GM19099 (cell line): ENCODE data around the gene ACOT7.

Experiments
- POLR2A ChIP-seq: IDR thresholded peaks from 3 replicates; pipeline ENCODE4 v1.6.1; 2011; ENCODE audit warnings: low read depth; ENCODE audit not compliant: insufficient read length; ENCODE audit errors: extremely low read depth

Gene ACOT7

DNA sequence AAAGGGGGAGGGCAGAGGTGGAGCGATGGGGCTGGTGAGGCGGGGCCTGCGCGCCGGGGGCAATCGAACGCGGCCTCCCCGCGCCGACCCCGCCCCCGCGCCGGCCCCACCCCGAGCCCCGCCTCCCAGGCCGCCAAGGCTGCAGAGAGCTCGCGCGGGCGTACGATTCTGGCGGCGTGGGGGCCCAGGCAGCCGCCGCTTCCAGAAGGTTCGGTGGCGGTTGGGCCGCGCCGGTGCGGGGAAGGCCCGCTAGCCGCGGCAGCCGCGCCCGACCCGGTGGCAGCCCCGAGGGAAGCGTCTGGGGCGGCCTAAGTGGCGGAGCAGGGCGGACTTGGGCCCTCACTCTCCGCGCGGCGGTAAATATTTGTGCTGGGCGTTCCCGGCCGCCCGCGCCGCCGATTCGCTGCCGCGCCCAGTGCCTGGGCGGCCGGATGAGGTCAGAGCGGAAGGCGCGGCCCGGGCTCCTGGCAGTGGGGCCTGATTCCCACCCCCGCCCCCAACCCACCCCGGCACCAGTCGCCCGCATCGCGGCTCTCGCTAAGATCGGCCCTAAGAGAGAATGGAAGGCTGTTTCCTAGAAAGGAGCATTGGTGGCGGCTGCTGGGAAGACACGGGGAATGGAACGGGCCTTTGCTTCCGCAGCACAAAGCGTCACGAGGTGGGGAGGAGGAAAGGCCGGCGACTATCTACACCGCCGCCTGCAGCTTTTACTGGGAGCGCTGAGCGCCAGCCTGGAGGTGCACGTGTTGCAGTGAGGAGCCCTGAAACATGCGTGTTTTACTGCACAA, at the start of gene ACOT7:
Gene ACOT7 (minus strand): TSS at position 368 of the 788 bp plus-strand sequence. CDS start 368 bp downstream, outside the sequence.
- TF ChIP-seq POLR2A = peak; percentile 59

DNA sequence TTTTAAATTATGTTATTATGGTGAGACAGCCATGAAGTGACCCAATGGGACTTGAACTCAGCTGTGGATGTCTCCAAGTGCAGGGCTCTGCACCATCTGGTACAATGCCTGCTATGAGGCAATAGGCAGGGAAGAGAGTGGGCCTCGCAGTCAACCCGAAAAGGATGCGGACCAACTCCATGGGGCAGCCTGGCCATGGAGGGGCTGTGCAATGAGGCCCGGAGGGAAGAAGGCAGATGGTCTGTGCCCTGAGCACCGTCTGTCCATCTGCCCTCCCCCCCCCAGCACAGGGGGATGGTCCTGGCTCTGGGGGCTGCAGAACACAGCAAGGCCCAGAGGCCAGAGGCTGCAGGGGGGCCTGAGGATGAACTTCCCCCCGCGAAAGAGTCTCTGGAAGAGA, 48.0 kb upstream of the ACOT7 start:
- no peak for TF ChIP-seq POLR2A

GRCh38 chr1:6440198-6441126, 46.9 kb upstream of the ACOT7 start:
- TF ChIP-seq POLR2A = no peak

DNA sequence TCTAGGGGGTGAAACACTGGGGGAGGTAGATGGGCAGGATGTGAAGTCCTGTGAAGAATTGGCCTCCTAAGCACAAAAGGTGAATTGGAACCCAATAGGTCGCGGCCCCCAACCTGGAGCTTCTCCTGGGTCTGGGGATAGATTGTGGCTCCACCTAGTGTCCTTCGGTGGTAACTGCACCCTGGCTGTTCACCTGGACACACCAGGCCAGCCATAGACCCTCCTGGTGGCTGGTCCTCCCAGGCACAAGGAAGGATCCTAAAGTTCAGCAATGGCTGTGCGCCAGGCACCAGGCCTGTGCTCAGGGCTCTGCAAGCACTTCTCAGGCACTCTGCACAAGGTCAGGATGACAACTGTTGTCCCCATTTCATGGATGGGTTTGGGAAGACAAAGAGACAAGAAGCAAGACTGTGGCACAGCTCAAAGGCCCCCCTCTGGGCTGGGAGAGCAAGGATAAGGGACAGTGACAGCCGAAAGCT, 44.5 kb upstream of the ACOT7 start:
- TF ChIP-seq POLR2A = no peak

GRCh38 chr1:6435547-6435946, 42.0 kb upstream of the ACOT7 start:
- no peak for TF ChIP-seq POLR2A

DNA sequence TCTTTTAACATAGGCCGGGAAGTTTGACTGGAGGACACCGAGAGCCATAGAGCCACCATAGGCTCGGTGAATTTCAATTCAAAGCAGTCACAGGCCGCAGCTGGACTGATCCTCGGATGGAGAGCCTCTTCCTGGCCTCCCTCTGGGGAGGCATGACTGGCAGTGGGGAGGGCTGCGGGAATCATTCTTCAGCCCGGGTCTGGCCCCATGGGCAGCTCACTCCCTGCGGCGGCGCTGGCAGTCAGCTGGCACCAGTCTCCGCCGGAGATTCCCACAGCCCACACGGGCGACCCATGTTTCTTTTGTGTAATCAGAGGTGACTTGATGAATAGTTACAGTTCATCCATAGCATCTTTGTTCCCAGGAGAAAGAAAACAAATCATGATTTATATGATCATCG, 41.6 kb upstream of the ACOT7 start:
- TF ChIP-seq POLR2A = no peak

DNA sequence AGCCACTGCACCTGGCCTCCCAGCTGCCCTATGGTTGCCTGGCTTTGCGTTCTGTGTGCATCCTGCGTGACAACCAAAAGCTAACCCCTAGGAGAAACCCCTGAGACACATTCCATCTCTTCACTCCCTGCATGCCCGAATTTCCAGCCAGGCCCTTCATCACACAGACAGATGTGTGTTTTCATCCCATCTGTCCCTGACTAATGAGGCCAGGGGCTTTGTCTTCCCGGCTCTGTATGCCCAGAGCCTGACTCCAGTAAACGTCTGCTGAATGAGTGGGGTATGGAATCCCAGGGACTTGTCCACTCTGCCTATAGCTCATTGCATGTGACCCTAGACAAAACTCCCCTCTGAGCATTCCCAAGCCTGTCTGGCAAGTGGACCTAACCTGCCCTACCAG, 40.6 kb upstream of the ACOT7 start:
- TF ChIP-seq POLR2A = no peak

DNA sequence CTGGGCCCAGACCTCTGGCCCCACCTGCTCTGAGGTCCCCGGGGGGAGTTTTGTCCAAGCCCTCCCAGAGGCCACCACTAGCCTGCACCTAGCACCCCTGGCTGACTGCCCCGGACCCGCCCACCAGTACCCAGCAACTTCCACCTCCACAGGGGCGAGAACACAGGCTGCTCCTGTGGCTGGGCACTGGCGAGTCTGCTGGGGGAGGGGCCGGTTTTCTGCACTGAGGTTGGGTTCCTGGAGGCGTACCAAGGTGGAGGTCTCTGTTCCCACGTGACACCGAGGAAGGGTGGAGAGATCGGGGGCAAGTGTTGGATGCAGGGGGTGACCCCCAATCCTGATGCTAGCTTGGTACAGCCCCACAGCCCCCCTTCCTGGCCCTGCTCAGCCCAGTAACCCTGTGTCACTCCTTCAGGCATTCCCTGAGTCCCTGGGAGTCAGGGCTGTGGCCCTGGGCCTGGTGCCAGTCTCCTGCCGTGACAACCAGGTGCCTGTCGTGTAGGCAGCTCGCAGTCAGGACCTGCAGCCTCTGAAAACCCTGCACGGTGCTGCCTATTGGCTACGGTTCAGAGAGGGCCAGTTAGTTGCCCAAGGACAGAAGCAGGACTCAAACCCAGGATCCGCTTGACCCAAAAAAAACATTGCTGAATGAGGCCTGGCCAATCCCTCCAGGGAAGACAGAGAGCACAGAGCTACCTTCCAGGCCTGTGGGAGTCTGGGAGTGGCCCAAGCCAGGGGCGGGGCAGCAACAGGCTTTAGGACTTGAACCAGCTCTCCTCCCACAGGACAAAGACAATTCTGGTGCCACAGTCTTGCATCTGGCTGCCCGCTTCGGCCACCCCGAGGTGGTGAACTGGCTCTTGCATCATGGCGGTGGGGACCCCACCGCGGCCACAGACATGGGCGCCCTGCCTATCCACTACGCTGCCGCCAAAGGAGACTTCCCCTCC, 34.1 kb upstream of the ACOT7 start:
- no peak for TF ChIP-seq POLR2A

DNA sequence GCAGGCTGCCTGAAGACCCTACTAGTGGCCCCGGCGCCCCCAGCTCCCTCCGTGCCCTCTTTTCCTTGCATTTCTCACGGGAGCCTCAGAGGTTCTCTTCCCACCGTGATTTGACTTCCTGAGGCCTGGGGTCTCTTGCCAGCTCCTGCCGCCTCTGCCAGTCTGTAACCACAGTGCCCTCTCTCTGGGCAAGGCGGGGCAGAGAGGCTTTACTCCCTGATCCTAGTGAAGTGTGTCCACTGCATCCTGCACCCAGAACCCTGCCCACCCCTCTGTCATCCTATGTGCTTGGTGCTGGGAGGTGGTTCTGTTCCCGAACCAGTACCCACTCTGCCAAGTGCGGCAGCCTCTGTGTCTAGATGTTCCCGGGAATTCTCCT, 33.4 kb upstream of the ACOT7 start:
- TF ChIP-seq POLR2A = no peak

- TF ChIP-seq POLR2A = no peak
These were observed 32.9 kb upstream of the ACOT7 start for GRCh38 chr1:6426277-6426971.

- no peak for TF ChIP-seq POLR2A
These were observed 32.1 kb upstream of the ACOT7 start for GRCh38 chr1:6425658-6426057.

- TF ChIP-seq POLR2A = no peak
These were observed 31.3 kb upstream of the ACOT7 start, which contains the start of gene ESPN for GRCh38 chr1:6424619-6425593. ESPN (plus strand) TSS chr1:6424776; CDS start chr1:6424956, 180 bp downstream.
